22Rv1 (cell line): ENCODE data around the gene FICD.

Experiments
- ZFX ChIP-seq: fragments of 450-650 bp; IDR thresholded peaks from 2 replicates; pipeline ENCODE4 v1.6.1; 2017; ENCODE audit warnings: antibody characterized with exemption, borderline replicate concordance
- TF ChIP-seq, protein P1 (sequence below): fragments of 450-650 bp; IDR thresholded peaks from 2 replicates; pipeline ENCODE4 v1.5.1; 2017; ENCODE audit warnings: mild to moderate bottlenecking

DNA sequence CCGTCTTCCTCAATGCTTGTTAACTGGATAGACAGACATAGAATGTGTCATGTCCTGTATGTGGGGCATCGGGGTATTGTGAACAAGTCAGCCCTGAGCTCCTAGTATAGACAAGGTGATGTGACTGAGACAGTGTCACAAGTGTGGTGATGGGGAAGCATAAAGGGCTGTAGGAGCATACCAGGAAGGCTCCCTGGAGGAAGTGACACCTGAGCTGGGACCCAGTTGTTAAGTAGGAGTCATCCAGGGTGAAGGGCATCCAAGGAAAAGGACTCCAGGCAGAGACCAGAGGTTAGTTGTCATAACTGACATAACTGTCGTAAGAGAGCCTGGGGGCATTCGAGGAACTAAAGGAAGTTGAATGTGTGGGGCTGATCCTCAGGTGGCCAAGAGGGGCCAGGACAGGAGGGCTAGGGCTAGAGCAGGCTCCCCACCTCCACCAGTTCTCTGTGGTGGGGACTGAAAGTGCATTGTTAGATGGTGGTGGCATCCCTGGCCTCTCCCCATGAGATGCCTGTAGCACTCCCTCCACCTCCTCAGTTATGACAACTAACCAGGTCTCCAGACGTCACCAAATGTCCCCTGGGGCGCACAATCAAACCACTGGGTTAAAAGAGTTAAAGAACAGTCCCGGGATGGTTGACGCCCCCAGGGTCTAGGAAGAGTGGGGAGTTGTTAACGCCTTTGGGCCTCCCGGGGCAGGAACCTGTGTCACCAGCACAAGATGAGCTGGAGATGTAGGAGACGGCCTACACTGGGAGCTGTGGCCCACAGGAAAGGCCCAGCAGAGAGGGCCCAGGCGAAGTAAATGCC, 2.4 kb downstream of the FICD start:
- no peak for TF ChIP-seq ZFX
- TF ChIP-seq, protein P1, sequence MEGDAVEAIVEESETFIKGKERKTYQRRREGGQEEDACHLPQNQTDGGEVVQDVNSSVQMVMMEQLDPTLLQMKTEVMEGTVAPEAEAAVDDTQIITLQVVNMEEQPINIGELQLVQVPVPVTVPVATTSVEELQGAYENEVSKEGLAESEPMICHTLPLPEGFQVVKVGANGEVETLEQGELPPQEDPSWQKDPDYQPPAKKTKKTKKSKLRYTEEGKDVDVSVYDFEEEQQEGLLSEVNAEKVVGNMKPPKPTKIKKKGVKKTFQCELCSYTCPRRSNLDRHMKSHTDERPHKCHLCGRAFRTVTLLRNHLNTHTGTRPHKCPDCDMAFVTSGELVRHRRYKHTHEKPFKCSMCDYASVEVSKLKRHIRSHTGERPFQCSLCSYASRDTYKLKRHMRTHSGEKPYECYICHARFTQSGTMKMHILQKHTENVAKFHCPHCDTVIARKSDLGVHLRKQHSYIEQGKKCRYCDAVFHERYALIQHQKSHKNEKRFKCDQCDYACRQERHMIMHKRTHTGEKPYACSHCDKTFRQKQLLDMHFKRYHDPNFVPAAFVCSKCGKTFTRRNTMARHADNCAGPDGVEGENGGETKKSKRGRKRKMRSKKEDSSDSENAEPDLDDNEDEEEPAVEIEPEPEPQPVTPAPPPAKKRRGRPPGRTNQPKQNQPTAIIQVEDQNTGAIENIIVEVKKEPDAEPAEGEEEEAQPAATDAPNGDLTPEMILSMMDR: no peak
